Tibial nerve (tissue), 3 donors: ENCODE measurements around the gene SDK2.

Experiments
- CTCF ChIP-seq, 5 experiments: fragments of 200-600 bp in 3 of 5; fragments of 450-650 bp in 2 of 5; sonication (generic) in 3 of 5; IDR thresholded peaks; one replicate each; pipeline ENCODE4 v1.5.1; 2016 to 2019; ENCODE audit warnings: antibody characterized with exemption in 5 of 5, mild to moderate bottlenecking in 3 of 5, moderate library complexity in 2 of 5
- POLR2A ChIP-seq, 2 donors: fragments of 450-650 bp; IDR thresholded peaks; one replicate each; pipeline ENCODE4 v1.6.1; 2017; ENCODE audit warnings: antibody characterized with exemption in 2 of 2, mild to moderate bottlenecking in 2 of 2, moderate library complexity in 2 of 2

- TF ChIP-seq CTCF (IDR thresholded peaks at IDR 0.05) (no peak), POLR2A (IDR thresholded peaks at IDR 0.05) (no peak)
Measured at GRCh38 chr17:73466704-73467433, 177.4 kb downstream of the SDK2 start.
